Omental fat pad (tissue), 4 donors: Measurements from ENCODE around the gene ZNF592. TPM values are rescaled to one million over a fixed set of nuclear protein-coding genes. Genes with fewer than 3 reads are reported as not detected.

Source experiments
- ATAC-seq: fragments of 150-250 bp; one replicate; pipeline ENCODE4 v1.9.1; 2016; ENCODE audit warnings: mild to moderate bottlenecking, moderate library complexity; ENCODE audit not compliant: low FRiP score
- DNase-seq: peaks from one replicate; pipeline ENCODE4 v3.0.0-alpha.2; 2019; ENCODE audit warnings: low spot score
- total RNA-seq, 4 donors: library from RNA; depleted of rRNA; stranded (reverse); fragments of >200 nt; gene quantifications; one replicate each; pipeline ENCODE4 v1.1.0, GENCODE V29; 2016
- TF ChIP-seq, protein P1 (sequence below), 3 donors: fragments of 450-650 bp; IDR thresholded peaks; one replicate each; pipeline ENCODE4 v1.5.1; 2016 to 2017; ENCODE audit warnings: antibody characterized with exemption in 3 of 3, mild to moderate bottlenecking in 3 of 3, moderate library complexity in 2 of 3

Gene ZNF592
- total RNA-seq, 4 donors from 2014 or later, result 13.7 to 22.8 (median 20.0) TPM

DNA sequence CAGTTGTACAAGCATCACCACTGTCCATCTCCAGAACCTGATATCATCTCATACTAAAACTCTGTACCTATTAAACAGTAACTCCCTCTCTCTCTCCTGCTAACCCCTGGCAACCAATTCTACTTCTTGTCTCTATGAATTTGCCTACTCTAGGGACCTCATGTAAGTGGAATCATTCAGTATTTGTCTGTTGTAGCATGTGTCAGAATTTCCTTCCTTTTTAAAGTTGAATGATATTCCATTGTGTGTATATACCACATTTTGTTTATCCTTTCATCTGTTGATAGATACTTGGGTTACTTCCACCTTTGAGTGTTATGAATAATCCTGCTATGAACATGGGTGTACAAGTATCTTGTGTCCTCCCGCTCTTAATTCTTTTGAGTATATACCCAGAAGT lies 16.6 kb downstream of the ZNF592 start:
- DNase-seq, result no peak
- no peak for ATAC-seq
- TF ChIP-seq, protein P1, sequence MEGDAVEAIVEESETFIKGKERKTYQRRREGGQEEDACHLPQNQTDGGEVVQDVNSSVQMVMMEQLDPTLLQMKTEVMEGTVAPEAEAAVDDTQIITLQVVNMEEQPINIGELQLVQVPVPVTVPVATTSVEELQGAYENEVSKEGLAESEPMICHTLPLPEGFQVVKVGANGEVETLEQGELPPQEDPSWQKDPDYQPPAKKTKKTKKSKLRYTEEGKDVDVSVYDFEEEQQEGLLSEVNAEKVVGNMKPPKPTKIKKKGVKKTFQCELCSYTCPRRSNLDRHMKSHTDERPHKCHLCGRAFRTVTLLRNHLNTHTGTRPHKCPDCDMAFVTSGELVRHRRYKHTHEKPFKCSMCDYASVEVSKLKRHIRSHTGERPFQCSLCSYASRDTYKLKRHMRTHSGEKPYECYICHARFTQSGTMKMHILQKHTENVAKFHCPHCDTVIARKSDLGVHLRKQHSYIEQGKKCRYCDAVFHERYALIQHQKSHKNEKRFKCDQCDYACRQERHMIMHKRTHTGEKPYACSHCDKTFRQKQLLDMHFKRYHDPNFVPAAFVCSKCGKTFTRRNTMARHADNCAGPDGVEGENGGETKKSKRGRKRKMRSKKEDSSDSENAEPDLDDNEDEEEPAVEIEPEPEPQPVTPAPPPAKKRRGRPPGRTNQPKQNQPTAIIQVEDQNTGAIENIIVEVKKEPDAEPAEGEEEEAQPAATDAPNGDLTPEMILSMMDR (IDR thresholded peaks at IDR 0.05), result no peak

DNA sequence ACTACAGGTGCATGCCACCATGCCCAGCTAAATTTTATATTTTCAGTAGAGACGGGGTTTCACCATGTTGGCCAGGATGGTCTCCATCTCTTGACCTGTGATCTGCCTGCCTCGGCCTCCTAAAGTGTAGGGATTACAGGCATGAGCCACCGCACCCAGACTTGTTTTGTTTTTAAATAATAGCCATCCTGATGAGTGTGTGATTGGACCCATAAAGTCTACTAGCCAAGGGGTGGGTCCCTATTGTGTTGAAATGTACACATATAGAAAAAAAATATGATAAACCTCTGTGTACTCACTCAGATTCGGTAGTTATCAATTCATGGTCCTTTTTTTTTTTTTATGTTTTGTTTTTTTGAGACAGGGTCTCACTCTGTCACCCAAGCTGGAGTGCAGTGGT lies 17.3 kb downstream of the ZNF592 start:
- ATAC-seq, result no peak

DNA sequence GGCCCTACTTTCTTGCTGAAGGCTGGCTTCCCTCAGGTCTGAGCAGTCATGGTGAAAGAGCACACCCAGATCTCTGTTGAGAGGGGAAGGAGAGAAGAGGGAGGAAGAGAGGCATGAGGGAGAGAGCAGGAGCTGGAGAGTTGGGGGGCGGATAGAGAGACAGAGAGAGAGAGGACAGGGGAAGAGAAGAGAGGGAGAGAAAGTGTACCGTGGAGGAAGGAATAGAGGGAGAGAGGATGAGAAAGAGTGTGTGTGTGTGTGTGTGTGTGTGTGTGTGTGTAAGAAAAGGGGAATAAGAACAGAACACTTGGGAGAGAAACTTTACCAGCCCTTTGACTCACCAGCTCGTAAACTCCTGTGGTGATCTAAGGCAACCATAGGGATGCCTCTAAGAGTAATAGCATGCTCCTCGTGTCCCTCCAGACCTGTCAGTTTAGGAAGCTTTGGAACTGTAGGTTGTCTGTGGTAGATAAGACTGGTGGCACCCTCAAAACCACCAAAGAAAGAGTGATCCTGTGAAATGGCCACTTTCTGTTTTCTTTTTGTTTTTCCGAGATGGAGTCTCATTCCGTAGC lies 18.2 kb downstream of the ZNF592 start:
- no peak for ATAC-seq
- no peak for DNase-seq
- TF ChIP-seq, protein P1 (IDR thresholded peaks at IDR 0.05), result no peak

More for the DNA sequence above, 17.3 kb downstream of the ZNF592 start:
- DNase-seq, result no peak
- TF ChIP-seq, protein P1 (IDR thresholded peaks at IDR 0.05), result no peak

DNA sequence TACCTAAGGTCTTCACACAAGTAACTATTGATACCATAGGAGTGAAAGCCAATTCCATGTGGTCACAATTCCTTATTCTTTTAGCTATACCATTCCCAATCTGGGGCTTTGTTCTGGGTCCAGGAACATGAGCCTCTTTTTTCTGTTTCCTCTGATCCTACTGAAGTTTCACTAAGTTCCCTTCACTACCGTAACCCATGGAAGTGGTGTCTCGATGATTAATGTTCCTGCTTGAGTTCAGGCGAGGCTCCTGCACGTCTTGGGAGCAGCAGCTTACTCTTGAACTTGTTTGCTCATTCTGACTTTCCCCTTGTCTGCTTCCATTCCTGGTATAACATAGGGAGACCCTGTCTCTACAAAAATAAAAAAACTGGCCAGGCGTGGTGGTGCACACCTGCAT lies 23.6 kb downstream of the ZNF592 start:
- TF ChIP-seq, protein P1 (IDR thresholded peaks at IDR 0.05), result no peak
- ATAC-seq, result no peak

DNA sequence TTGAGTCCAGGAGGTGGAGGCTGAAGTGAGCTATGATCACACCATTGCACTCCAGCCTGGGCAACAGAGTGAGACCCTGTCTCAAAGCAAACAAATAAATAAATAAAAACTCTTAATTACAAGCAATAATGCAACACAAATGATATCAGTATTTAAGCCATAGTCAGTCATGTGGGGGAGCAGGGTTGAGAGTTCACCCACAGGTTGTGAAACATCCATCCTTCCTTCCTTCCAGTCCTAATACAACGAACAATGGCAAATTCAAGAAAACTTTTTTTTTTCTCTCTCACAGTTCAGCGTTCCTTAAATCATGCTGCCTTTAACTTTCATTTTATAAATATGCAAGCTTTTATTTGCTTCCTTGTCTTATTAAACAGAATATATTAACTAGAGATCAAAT lies 24.1 kb downstream of the ZNF592 start:
- TF ChIP-seq, protein P1 (IDR thresholded peaks at IDR 0.05), result no peak
- DNase-seq, result no peak
- ATAC-seq, result no peak

More for the DNA sequence above, 23.6 kb downstream of the ZNF592 start:
- DNase-seq, result no peak

DNA sequence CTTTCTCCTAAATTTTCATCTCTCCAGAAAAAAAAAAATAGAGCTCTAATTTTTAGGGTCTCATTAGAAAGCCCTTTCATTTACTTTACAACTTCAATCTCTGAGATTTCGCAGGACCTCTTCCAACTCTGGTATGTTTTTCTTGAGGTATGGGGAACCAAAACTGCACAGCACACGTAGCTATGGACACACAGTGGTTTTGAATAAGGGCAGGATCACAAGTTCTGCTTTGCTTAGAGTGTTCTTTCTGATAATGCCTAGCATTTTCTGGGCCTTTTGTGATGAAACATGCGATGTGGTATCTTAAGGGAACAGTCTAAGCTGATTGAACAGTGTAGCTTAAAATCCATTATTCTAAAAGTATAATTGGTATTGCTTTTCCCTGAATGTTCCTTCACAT lies 25.3 kb downstream of the ZNF592 start:
- DNase-seq (no peak), ATAC-seq (no peak)
- TF ChIP-seq, protein P1 (IDR thresholded peaks at IDR 0.05), result no peak

DNA sequence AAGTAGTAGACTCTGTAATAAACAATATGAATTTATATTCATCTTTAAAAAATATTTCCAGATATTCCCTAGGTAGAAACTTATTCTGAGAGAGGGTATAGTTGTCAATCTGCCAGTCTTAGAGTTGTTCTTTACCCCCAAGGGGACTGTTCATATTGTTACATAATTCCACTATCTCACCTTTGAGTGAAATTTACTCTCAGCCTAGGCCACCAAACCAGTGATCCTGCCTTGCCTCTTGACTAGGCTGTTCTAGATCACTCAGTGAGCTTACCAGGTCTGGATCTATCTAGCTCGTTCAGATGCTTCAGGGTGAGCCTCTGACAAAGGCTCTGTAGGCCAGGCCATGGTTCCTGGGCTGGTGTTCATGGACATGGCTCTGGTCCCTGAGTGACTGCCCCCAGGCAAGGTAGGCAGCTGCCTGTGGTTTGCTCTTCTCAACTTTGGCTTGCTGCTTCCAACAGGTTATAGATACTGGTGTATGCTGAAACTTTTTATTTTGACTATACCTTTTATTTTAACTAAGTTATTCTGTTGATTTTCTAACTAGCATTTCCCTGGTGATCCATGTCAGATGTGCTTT lies 27.6 kb downstream of the ZNF592 start:
- ATAC-seq (no peak), DNase-seq (no peak)
- TF ChIP-seq, protein P1 (IDR thresholded peaks at IDR 0.05), result no peak
